GM23338 (cell line): ENCODE measurements around the gene CD46. TPM values are rescaled to one million over a fixed set of nuclear protein-coding genes. Genes with fewer than 3 reads are reported as not detected.

Experiments
- ATAC-seq: fragments of 200-7000 bp; cut with Tn5 transposase; 3 replicates; pipeline ENCODE4 v1.9.1; 2020
- DNase-seq: peaks from one replicate; pipeline ENCODE4 v3.0.0-alpha.2; 2015; ENCODE audit warnings: low spot score
- H2AFZ ChIP-seq: fragments of 200-600 bp; sonication (generic); 2 replicates; pipeline ENCODE4 v1.8.0; 2016; ENCODE audit warnings: antibody characterized with exemption, mild to moderate bottlenecking, moderate library complexity
- H3F3A ChIP-seq: fragments of 200-600 bp; sonication (generic); replicated peaks from 2 replicates; pipeline ENCODE4 v1.8.0; 2017; ENCODE audit warnings: antibody characterized with exemption, mixed run types, low read depth
- H3K27ac ChIP-seq: fragments of 200-600 bp; sonication (generic); 2 replicates; pipeline ENCODE4 v1.6.1; 2016; ENCODE audit warnings: low read depth
- H3K27me3 ChIP-seq: fragments of 200-600 bp; sonication (generic); 2 replicates; pipeline ENCODE4 v1.8.0; 2016; ENCODE audit warnings: mild to moderate bottlenecking, mixed run types, moderate library complexity; ENCODE audit not compliant: insufficient read depth
- H3K36me3 ChIP-seq: fragments of 200-600 bp; sonication (generic); 2 replicates; pipeline ENCODE4 v1.8.0; 2016; ENCODE audit warnings: mild to moderate bottlenecking; ENCODE audit not compliant: insufficient read depth
- H3K4me1 ChIP-seq: fragments of 200-600 bp; sonication (generic); 2 replicates; pipeline ENCODE4 v1.8.0; 2016; ENCODE audit warnings: mild to moderate bottlenecking, moderate library complexity; ENCODE audit not compliant: insufficient read depth
- H3K4me2 ChIP-seq: fragments of 200-600 bp; sonication (generic); 2 replicates; pipeline ENCODE4 v1.7.1; 2017; ENCODE audit warnings: mixed run types
- H3K4me3 ChIP-seq: fragments of 200-600 bp; sonication (generic); 2 replicates; pipeline ENCODE4 v1.6.1; 2016; ENCODE audit warnings: mixed run types
- H3K79me2 ChIP-seq: fragments of 200-600 bp; sonication (generic); replicated peaks from 2 replicates; pipeline ENCODE4 v1.8.0; 2017; ENCODE audit warnings: mild to moderate bottlenecking; ENCODE audit not compliant: insufficient read depth
- H3K9me2 ChIP-seq: fragments of 200-600 bp; sonication (generic); 2 replicates; pipeline ENCODE4 v1.8.0; 2017; ENCODE audit not compliant: insufficient read depth
- H4K20me1 ChIP-seq: fragments of 200-600 bp; sonication (generic); replicated peaks from 2 replicates; pipeline ENCODE4 v1.8.0; 2017; ENCODE audit warnings: mild to moderate bottlenecking; ENCODE audit not compliant: insufficient read depth
- H3K27ac Mint-ChIP-seq: 2 replicates; pipeline ENCODE4 v1.8.0; 2020; ENCODE audit warnings: inconsistent platforms, mild to moderate bottlenecking, moderate library complexity, mixed read lengths
- H3K27me3 Mint-ChIP-seq: 3 replicates; pipeline ENCODE4 v1.8.0; 2022; ENCODE audit warnings: low read depth, mild to moderate bottlenecking, moderate library complexity, mixed read lengths, inconsistent platforms; ENCODE audit not compliant: insufficient read depth, poor library complexity
- H3K36me3 Mint-ChIP-seq: 3 replicates; pipeline ENCODE4 v1.8.0; 2021; ENCODE audit warnings: low read depth, mild to moderate bottlenecking, inconsistent platforms, moderate library complexity, mixed read lengths
- H3K4me1 Mint-ChIP-seq: 3 replicates; pipeline ENCODE4 v1.8.0; 2020; ENCODE audit warnings: mild to moderate bottlenecking, inconsistent platforms, mixed read lengths
- H3K4me3 Mint-ChIP-seq: 3 replicates; pipeline ENCODE4 v1.8.0; 2021; ENCODE audit warnings: moderate library complexity, mild to moderate bottlenecking, inconsistent platforms, mixed read lengths
- H3K9me3 Mint-ChIP-seq: 3 replicates; pipeline ENCODE4 v1.8.0; 2020; ENCODE audit warnings: moderate library complexity, mild to moderate bottlenecking, inconsistent platforms, mixed read lengths
- CREB1 ChIP-seq: fragments of 250-450 bp; sonication (Bioruptor Pico); IDR thresholded peaks from 2 replicates; pipeline ENCODE4 v1.5.0; 2020; ENCODE audit warnings: low read depth, mild to moderate bottlenecking, moderate library complexity
- ETS1 ChIP-seq: IDR thresholded peaks from 2 replicates; pipeline ENCODE4 v1.6.1; 2016; ENCODE audit warnings: antibody characterized with exemption
- EZH2 ChIP-seq: fragments of 200-600 bp; sonication (generic); IDR thresholded peaks from one replicate; pipeline ENCODE4 v1.8.0; 2017; ENCODE audit warnings: antibody characterized with exemption, mild to moderate bottlenecking, low read depth; ENCODE audit not compliant: unreplicated experiment
- EZH2phosphoT487 ChIP-seq: fragments of 200-600 bp; sonication (generic); IDR thresholded peaks from one replicate; pipeline ENCODE4 v1.8.1; 2018; ENCODE audit warnings: antibody characterized with exemption; ENCODE audit not compliant: unreplicated experiment
- JUNB ChIP-seq: IDR thresholded peaks from one replicate; pipeline ENCODE4 v1.6.1; 2016; ENCODE audit warnings: antibody characterized with exemption; ENCODE audit not compliant: unreplicated experiment
- NANOG ChIP-seq: IDR thresholded peaks from 2 replicates; pipeline ENCODE4 v1.6.1; 2016; ENCODE audit warnings: antibody characterized with exemption, borderline replicate concordance
- POLR2AphosphoS5 ChIP-seq: IDR thresholded peaks from 2 replicates; pipeline ENCODE4 v1.6.1; 2016; ENCODE audit warnings: antibody characterized with exemption, low read depth
- REST ChIP-seq: IDR thresholded peaks from one replicate; pipeline ENCODE4 v1.6.1; 2018; ENCODE audit warnings: antibody characterized with exemption; ENCODE audit not compliant: unreplicated experiment
- STAT1 ChIP-seq: IDR thresholded peaks from one replicate; pipeline ENCODE4 v1.6.1; 2016; ENCODE audit warnings: antibody characterized with exemption; ENCODE audit not compliant: unreplicated experiment
- ZNF114 ChIP-seq: fragments of 250-450 bp; sonication (Bioruptor Pico); IDR thresholded peaks from 2 replicates; pipeline ENCODE4 v1.5.0; 2020; ENCODE audit warnings: mild to moderate bottlenecking, moderate library complexity
- ZNF331 ChIP-seq: fragments of 250-450 bp; sonication (Bioruptor Pico); IDR thresholded peaks from 2 replicates; pipeline ENCODE4 v1.5.0; 2020; ENCODE audit warnings: low read depth, mild to moderate bottlenecking, moderate library complexity
- polyA plus RNA-seq: library from polyadenylated mRNA; unstranded; fragments of >200 nt; fragmentation: Nextera tagmentation; extraction: Ambion mirVana; gene quantifications from 2 replicates; pipeline ENCODE4 v1.2.1, GENCODE V29; 2016
- total RNA-seq: library from RNA; depleted of rRNA; stranded (reverse); fragments of >200 nt; shearing (Covaris generic); gene quantifications from 2 replicates; pipeline ENCODE4 v1.2.3, GENCODE V29; 2014
- TF ChIP-seq, protein P1 (sequence below): fragments of 250-450 bp; sonication (Bioruptor Pico); IDR thresholded peaks from 2 replicates; pipeline ENCODE4 v1.5.0; 2020; ENCODE audit warnings: mild to moderate bottlenecking, moderate library complexity
- TF ChIP-seq, protein P2 (sequence below), 2 experiments: fragments of 200-600 bp in 1 of 2; sonication (generic) in 1 of 2; conservative IDR thresholded peaks; 2 replicates each; pipeline versions ENCODE4 v1.5.1 to v1.6.1; 2016 to 2017; ENCODE audit warnings: antibody characterized with exemption in 2 of 2, low read depth in 2 of 2, mild to moderate bottlenecking in 2 of 2, moderate library complexity in 1 of 2

The CD46 gene
- total and polyA plus RNA-seq, 2 experiments from 2014 or later: 199 to 209 TPM

GRCh38 chr1:207822602-207823451, 71.0 kb downstream of the CD46 start:
- Histone ChIP-seq H2AFZ (no peak overlapping the region), H3K4me2 (no peak overlapping the region), H3K9me2 (no peaks in the 10 kb centered on the region), H3K27me3 (no peaks in the 10 kb centered on the region), H3F3A (no peaks in the 10 kb centered on the region), H3K36me3 (no peaks in the 10 kb centered on the region), H3K27ac (no peak overlapping the region), H3K4me1 (no peaks in the 10 kb centered on the region), H4K20me1 (no peaks in the 10 kb centered on the region), H3K4me3 (no peak overlapping the region), H3K79me2 (no peaks in the 10 kb centered on the region)
- peak; percentile 81 for ATAC-seq
- peaks cover 18% of the 10 kb centered on the region for H3K4me1 Mint-ChIP-seq
- H3K27ac Mint-ChIP-seq: peak overlapping the region; percentile 60; the same call in 1 of the 2 replicates
- peak; percentile 53 for DNase-seq
- no peaks in the 10 kb centered on the region; the same call in 2 of the 3 replicates for H3K36me3 Mint-ChIP-seq
- H3K27me3 Mint-ChIP-seq: peaks cover 7% of the 10 kb centered on the region
- no peak for TF ChIP-seq JUNB
- TF ChIP-seq, protein P1, sequence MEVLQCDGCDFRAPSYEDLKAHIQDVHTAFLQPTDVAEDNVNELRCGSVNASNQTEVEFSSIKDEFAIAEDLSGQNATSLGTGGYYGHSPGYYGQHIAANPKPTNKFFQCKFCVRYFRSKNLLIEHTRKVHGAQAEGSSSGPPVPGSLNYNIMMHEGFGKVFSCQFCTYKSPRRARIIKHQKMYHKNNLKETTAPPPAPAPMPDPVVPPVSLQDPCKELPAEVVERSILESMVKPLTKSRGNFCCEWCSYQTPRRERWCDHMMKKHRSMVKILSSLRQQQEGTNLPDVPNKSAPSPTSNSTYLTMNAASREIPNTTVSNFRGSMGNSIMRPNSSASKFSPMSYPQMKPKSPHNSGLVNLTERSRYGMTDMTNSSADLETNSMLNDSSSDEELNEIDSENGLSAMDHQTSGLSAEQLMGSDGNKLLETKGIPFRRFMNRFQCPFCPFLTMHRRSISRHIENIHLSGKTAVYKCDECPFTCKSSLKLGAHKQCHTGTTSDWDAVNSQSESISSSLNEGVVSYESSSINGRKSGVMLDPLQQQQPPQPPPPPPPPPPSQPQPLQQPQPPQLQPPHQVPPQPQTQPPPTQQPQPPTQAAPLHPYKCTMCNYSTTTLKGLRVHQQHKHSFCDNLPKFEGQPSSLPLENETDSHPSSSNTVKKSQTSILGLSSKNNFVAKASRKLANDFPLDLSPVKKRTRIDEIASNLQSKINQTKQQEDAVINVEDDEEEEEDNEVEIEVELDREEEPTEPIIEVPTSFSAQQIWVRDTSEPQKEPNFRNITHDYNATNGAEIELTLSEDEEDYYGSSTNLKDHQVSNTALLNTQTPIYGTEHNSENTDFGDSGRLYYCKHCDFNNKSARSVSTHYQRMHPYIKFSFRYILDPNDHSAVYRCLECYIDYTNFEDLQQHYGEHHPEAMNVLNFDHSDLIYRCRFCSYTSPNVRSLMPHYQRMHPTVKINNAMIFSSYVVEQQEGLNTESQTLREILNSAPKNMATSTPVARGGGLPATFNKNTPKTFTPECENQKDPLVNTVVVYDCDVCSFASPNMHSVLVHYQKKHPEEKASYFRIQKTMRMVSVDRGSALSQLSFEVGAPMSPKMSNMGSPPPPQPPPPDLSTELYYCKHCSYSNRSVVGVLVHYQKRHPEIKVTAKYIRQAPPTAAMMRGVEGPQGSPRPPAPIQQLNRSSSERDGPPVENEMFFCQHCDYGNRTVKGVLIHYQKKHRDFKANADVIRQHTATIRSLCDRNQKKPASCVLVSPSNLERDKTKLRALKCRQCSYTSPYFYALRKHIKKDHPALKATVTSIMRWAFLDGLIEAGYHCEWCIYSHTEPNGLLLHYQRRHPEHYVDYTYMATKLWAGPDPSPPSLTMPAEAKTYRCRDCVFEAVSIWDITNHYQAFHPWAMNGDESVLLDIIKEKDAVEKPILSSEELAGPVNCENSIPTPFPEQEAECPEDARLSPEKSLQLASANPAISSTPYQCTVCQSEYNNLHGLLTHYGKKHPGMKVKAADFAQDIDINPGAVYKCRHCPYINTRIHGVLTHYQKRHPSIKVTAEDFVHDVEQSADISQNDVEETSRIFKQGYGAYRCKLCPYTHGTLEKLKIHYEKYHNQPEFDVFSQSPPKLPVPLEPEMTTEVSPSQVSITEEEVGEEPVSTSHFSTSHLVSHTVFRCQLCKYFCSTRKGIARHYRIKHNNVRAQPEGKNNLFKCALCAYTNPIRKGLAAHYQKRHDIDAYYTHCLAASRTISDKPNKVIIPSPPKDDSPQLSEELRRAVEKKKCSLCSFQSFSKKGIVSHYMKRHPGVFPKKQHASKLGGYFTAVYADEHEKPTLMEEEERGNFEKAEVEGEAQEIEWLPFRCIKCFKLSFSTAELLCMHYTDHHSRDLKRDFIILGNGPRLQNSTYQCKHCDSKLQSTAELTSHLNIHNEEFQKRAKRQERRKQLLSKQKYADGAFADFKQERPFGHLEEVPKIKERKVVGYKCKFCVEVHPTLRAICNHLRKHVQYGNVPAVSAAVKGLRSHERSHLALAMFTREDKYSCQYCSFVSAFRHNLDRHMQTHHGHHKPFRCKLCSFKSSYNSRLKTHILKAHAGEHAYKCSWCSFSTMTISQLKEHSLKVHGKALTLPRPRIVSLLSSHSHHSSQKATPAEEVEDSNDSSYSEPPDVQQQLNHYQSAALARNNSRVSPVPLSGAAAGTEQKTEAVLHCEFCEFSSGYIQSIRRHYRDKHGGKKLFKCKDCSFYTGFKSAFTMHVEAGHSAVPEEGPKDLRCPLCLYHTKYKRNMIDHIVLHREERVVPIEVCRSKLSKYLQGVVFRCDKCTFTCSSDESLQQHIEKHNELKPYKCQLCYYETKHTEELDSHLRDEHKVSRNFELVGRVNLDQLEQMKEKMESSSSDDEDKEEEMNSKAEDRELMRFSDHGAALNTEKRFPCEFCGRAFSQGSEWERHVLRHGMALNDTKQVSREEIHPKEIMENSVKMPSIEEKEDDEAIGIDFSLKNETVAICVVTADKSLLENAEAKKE: no peak
- TF ChIP-seq ZNF331: no peak
- TF ChIP-seq CREB1 (CRISPR knock-in tag): no peak
- no peak for TF ChIP-seq ETS1
- no peak for TF ChIP-seq STAT1
- no peak for TF ChIP-seq ZNF114 (CRISPR knock-in tag)
- no peak for TF ChIP-seq EZH2phosphoT487
- TF ChIP-seq, protein P2, sequence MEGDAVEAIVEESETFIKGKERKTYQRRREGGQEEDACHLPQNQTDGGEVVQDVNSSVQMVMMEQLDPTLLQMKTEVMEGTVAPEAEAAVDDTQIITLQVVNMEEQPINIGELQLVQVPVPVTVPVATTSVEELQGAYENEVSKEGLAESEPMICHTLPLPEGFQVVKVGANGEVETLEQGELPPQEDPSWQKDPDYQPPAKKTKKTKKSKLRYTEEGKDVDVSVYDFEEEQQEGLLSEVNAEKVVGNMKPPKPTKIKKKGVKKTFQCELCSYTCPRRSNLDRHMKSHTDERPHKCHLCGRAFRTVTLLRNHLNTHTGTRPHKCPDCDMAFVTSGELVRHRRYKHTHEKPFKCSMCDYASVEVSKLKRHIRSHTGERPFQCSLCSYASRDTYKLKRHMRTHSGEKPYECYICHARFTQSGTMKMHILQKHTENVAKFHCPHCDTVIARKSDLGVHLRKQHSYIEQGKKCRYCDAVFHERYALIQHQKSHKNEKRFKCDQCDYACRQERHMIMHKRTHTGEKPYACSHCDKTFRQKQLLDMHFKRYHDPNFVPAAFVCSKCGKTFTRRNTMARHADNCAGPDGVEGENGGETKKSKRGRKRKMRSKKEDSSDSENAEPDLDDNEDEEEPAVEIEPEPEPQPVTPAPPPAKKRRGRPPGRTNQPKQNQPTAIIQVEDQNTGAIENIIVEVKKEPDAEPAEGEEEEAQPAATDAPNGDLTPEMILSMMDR (conservative IDR thresholded peaks at IDR 0.05; ENCODE audit: low read depth in 2 of 2): no peak
- no peak for TF ChIP-seq EZH2
- TF ChIP-seq REST: no peak
- TF ChIP-seq NANOG: no peak
- no peak for TF ChIP-seq POLR2AphosphoS5
- H3K4me3 Mint-ChIP-seq: no peak overlapping the region; the same call in 2 of the 3 replicates
- no peaks in the 10 kb centered on the region for H3K9me3 Mint-ChIP-seq
